Measurements from ENCODE around the gene INTS3.

DNA sequence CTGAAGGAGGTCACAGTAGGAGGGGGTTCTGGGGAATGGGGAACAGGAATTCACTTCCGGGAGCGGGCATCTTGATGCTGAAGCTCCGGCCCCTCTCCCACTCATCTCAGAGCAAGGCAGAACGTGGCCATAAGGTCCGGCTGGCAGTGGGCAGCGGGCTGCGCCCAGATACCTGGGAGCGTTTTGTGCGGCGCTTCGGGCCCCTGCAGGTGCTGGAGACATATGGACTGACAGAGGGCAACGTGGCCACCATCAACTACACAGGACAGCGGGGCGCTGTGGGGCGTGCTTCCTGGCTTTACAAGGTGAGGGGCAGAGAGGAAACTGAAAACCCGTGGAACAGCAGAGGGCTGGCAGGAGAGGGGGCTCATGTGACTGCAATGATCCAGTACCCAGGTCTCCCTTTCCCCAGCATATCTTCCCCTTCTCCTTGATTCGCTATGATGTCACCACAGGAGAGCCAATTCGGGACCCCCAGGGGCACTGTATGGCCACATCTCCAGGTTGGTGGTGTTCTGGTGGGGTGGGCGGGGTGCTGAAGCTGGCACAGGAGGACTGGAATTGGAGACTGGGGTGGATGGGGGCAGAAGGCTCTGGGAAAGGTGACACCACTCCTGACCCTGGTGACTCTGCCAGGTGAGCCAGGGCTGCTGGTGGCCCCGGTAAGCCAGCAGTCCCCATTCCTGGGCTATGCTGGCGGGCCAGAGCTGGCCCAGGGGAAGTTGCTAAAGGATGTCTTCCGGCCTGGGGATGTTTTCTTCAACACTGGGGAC is 50.4 kb downstream of the INTS3 start:
- no peak for TF ChIP-seq ZNF274 (IDR thresholded peaks at IDR 0.05; ENCODE audit: low read depth, low read length)
- TF ChIP-seq SUZ12 (IDR thresholded peaks at IDR 0.05; ENCODE audit: extremely low read depth, insufficient read depth, insufficient read length) = no peak
- TF ChIP-seq YY1 (IDR thresholded peaks at IDR 0.05; ENCODE audit: insufficient read depth, insufficient read length) = no peak
